Measurements from ENCODE around the gene DSCAM. TPM values are rescaled to one million over a fixed set of nuclear protein-coding genes. Genes with fewer than 3 reads are reported as not detected.

DSCAM gene
- total and polyA plus RNA-seq, 10 of the 15 experiments (the other 5 are each of a cell fraction or from before 2014, with no cell fraction given), result not detected

GRCh38 chr21:40117236-40117635, 729.7 kb downstream of the DSCAM start:
- ChIA-PET RAD21 (ENCODE audit: unreplicated experiment) (no interaction called here), SMC1A (ENCODE audit: uncharacterized antibody, unreplicated experiment) (no interaction called here), POLR2A (no interaction called here), CTCF (no interaction called here)
- H3K4me1 ChIP-seq (ENCODE audit: control insufficient read depth, insufficient read depth, low read length), result no peaks in the 10 kb centered on the region
- FAIRE-seq (no peak), DNase-seq (ENCODE audit: low read depth, low spot score) (no peak), ATAC-seq (no peak)
- in situ Hi-C loops (cut with MboI) (no loop called here), intact Hi-C loops (cut with micrococcal nuclease; ENCODE audit: unreplicated experiment) (no loop called here)
- no peaks in the 10 kb centered on the region for H4K20me1 ChIP-seq (ENCODE audit: control insufficient read depth, insufficient read depth)
- H3K36me3 ChIP-seq (ENCODE audit: control insufficient read depth in 2 of 2, insufficient read depth in 2 of 2, low read length in 1 of 2), result no peaks in the 10 kb centered on the region
- H3K79me2 ChIP-seq (ENCODE audit: control insufficient read depth, insufficient read depth, low read length), result no peaks in the 10 kb centered on the region
- TF ChIP-seq ZBTB40 (IDR thresholded peaks at IDR 0.05; ENCODE audit: borderline replicate concordance) (no peak), MXI1 (IDR thresholded peaks at IDR 0.05; ENCODE audit: low read depth, low read length) (no peak), NR2F1 (conservative IDR thresholded peaks at IDR 0.05) (no peak), IRF5 (IDR thresholded peaks at IDR 0.05; ENCODE audit: borderline replicate concordance) (no peak), BHLHE40 (IDR thresholded peaks at IDR 0.05; ENCODE audit: borderline replicate concordance in 1 of 2, low read depth in 2 of 2, low read length in 1 of 2) (no peak), NR2C2 (IDR thresholded peaks at IDR 0.05; ENCODE audit: borderline replicate concordance, control insufficient read depth, insufficient read length, low read depth) (no peak), PAX5 (IDR thresholded peaks at IDR 0.05; ENCODE audit: borderline replicate concordance, low read depth, low read length) (no peak), IKZF2 (IDR thresholded peaks at IDR 0.05) (no peak), ELK1 (IDR thresholded peaks at IDR 0.05; ENCODE audit: low read depth, low read length) (no peak), PML (IDR thresholded peaks at IDR 0.05; ENCODE audit: low read length) (no peak)
- TF ChIP-seq, protein P1, sequence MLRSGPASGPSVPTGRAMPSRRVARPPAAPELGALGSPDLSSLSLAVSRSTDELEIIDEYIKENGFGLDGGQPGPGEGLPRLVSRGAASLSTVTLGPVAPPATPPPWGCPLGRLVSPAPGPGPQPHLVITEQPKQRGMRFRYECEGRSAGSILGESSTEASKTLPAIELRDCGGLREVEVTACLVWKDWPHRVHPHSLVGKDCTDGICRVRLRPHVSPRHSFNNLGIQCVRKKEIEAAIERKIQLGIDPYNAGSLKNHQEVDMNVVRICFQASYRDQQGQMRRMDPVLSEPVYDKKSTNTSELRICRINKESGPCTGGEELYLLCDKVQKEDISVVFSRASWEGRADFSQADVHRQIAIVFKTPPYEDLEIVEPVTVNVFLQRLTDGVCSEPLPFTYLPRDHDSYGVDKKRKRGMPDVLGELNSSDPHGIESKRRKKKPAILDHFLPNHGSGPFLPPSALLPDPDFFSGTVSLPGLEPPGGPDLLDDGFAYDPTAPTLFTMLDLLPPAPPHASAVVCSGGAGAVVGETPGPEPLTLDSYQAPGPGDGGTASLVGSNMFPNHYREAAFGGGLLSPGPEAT (IDR thresholded peaks at IDR 0.05; ENCODE audit: low read depth), result no peak
- TF ChIP-seq, protein P2, sequence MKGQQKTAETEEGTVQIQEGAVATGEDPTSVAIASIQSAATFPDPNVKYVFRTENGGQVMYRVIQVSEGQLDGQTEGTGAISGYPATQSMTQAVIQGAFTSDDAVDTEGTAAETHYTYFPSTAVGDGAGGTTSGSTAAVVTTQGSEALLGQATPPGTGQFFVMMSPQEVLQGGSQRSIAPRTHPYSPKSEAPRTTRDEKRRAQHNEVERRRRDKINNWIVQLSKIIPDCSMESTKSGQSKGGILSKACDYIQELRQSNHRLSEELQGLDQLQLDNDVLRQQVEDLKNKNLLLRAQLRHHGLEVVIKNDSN (IDR thresholded peaks at IDR 0.05; ENCODE audit: borderline replicate concordance, extremely low read length, insufficient read depth, low read depth, low read length), result no peak
- no peak overlapping the region for H3K4me2 ChIP-seq (ENCODE audit: control insufficient read depth, insufficient read depth)
- no peaks in the 10 kb centered on the region for H3K27me3 ChIP-seq (replicated peaks in 1 of 2; ENCODE audit: control insufficient read depth in 2 of 2, insufficient read depth in 2 of 2, low read length in 1 of 2)
- BruUV-seq (replicated peaks), result no TSS peak
- H3K9me3 ChIP-seq (replicated peaks; ENCODE audit: control insufficient read depth, insufficient read depth, low read length), result no peaks in the 10 kb centered on the region; the same call in 2 of the 3 replicates
- no peak overlapping the region for H2AFZ ChIP-seq (ENCODE audit: control insufficient read depth, low read depth, low read length)
- WGBS (ENCODE audit: insufficient coverage, insufficient replicate concordance, low lambda C conversion rate, missing lambda C conversion rate), result 47% methylated on average over 4 of the region's 4 CpGs
- no peak overlapping the region for H3K4me3 ChIP-seq
- H3K9ac ChIP-seq (ENCODE audit: control insufficient read depth, insufficient read depth, low read length), result no peak overlapping the region
- no peak overlapping the region for H3K27ac ChIP-seq (ENCODE audit: control insufficient read depth, insufficient read depth)

Data from GM12878 (cell line).